K562 (cell line): ENCODE measurements around the gene MKNK1. TPM values are rescaled to one million over a fixed set of nuclear protein-coding genes. Genes with fewer than 3 reads are reported as not detected.

ENCODE experiments used
- ATAC-seq: fragments of 200-7000 bp; cut with Tn5 transposase; 3 replicates; pipeline ENCODE4 v1.9.1; 2020; ENCODE audit warnings: moderate library complexity
- BruUV-seq: library from RNA; stranded (reverse); fragments of 400-500 nt; replicated peaks from 2 replicates; lab custom pipeline; 2021; lab: Mats Ljungman, UMichigan
- CTCF ChIA-PET: fragments of 300-600 bp; formaldehyde crosslinking; extraction: SDS; loops from one replicate; lab custom pipeline; 2021; ENCODE audit warnings: low intra/inter-chr PET ratio; lab: Yijun Ruan, JAX
- POLR2A ChIA-PET: fragments of 300-600, 350-650 bp; sonication (Branson Sonifier 250); formaldehyde crosslinking; extraction: SDS; loops from one replicate; lab custom pipeline; 2021; ENCODE audit warnings: antibody characterized with exemption, inconsistent platforms; lab: Yijun Ruan, JAX
- DNase-seq, 4 experiments: peaks; one replicate each; pipeline versions ENCODE4 v3.0.0 to v3.0.0-alpha.2; 2011 to 2018; ENCODE audit warnings: low spot score in 3 of 4, mixed read lengths in 3 of 4; ENCODE audit errors: extremely low read depth in 1 of 4
- FAIRE-seq: peaks from 2 replicates; lab custom pipeline; 2011; peaks lifted over from hg19 to GRCh38; lab: Jason Lieb, UNC
- H2AFZ ChIP-seq: 2 replicates; pipeline ENCODE4 v1.6.0; 2011; ENCODE audit warnings: low read depth, low read length, control low read depth, inconsistent platforms
- H3K27ac ChIP-seq: fragments of 200-600 bp; 3 replicates; pipeline ENCODE4 v1.8.0; 2011; ENCODE audit warnings: low read depth, mild to moderate bottlenecking, control low read depth, inconsistent platforms, low read length, moderate library complexity, mixed read lengths; ENCODE audit errors: extremely low read depth
- H3K27me3 ChIP-seq, 2 experiments: fragments of 300-600 bp in 1 of 2; 2 replicates in 1 of 2; 3 replicates in 1 of 2; pipeline versions ENCODE4 v1.6.0 to v1.8.0; 2011; ENCODE audit warnings: inconsistent platforms in 2 of 2, low read length in 2 of 2, mild to moderate bottlenecking in 1 of 2, mixed read lengths in 1 of 2, moderate library complexity in 1 of 2; ENCODE audit not compliant: control insufficient read depth in 2 of 2, insufficient read depth in 2 of 2
- H3K36me3 ChIP-seq: fragments of 300-600 bp; 3 replicates; pipeline ENCODE4 v1.8.0; 2011; ENCODE audit warnings: mild to moderate bottlenecking, low read length, inconsistent platforms; ENCODE audit not compliant: control insufficient read depth, insufficient read depth
- H3K4me1 ChIP-seq, 2 experiments: fragments of 200-600 bp in 1 of 2; replicated peaks in 1 of 2; 2 replicates in 1 of 2; 3 replicates in 1 of 2; pipeline versions ENCODE4 v1.5.1 to v1.8.0; 2011; ENCODE audit warnings: inconsistent platforms in 2 of 2, low read length in 2 of 2, mild to moderate bottlenecking in 1 of 2, mixed read lengths in 1 of 2, moderate library complexity in 1 of 2; ENCODE audit not compliant: control insufficient read depth in 2 of 2, insufficient read depth in 2 of 2
- H3K4me2 ChIP-seq: 2 replicates; pipeline ENCODE4 v1.6.1; 2011; ENCODE audit warnings: low read length, control low read depth, inconsistent platforms, mixed read lengths; ENCODE audit not compliant: insufficient read depth
- H3K4me3 ChIP-seq: fragments of 200-600 bp; sonication (generic), shearing (Covaris generic); 2 replicates; pipeline ENCODE4 v1.5.1; 2016; ENCODE audit warnings: control low read depth, inconsistent platforms
- H3K79me2 ChIP-seq: fragments of 200-600 bp; 3 replicates; pipeline ENCODE4 v1.8.0; 2011; ENCODE audit warnings: low read length, inconsistent platforms; ENCODE audit not compliant: control insufficient read depth, insufficient read depth
- H3K9ac ChIP-seq, 2 experiments: 2 replicates each; pipeline versions ENCODE4 v1.6.0 to v1.6.1; 2011; ENCODE audit warnings: low read depth in 2 of 2, low read length in 2 of 2, control low read depth in 1 of 2, inconsistent platforms in 1 of 2, mild to moderate bottlenecking in 1 of 2, mixed read lengths in 1 of 2; ENCODE audit not compliant: insufficient read depth in 1 of 2
- H3K9me1 ChIP-seq: one replicate; pipeline ENCODE4 v1.6.0; 2011; ENCODE audit warnings: inconsistent platforms, mild to moderate bottlenecking, low read length, moderate library complexity; ENCODE audit not compliant: control insufficient read depth, insufficient read depth
- H3K9me3 ChIP-seq: replicated peaks from 2 replicates; pipeline ENCODE4 v1.5.1; 2011; ENCODE audit warnings: low read depth, low read length, inconsistent platforms; ENCODE audit not compliant: control insufficient read depth, insufficient read depth
- H4K20me1 ChIP-seq: replicated peaks from 2 replicates; pipeline ENCODE4 v1.6.1; 2011; ENCODE audit warnings: low read length, inconsistent platforms, mixed read lengths; ENCODE audit not compliant: control insufficient read depth, insufficient read depth
- CLOCK ChIP-seq: fragments of 250-450 bp; sonication (Bioruptor Pico); IDR thresholded peaks from 2 replicates; pipeline ENCODE4 v1.4.0; 2020; ENCODE audit warnings: mild to moderate bottlenecking, moderate library complexity, borderline replicate concordance
- CREBBP ChIP-seq: IDR thresholded peaks from one replicate; pipeline ENCODE4 v1.6.1; 2012; ENCODE audit warnings: low read depth, mild to moderate bottlenecking, control low read depth, inconsistent platforms, low read length
- FOXA3 ChIP-seq, 2 experiments: fragments of 450-650 bp in 1 of 2; sonication (generic) in 1 of 2; formaldehyde crosslinking; IDR thresholded peaks in 1 of 2; conservative IDR thresholded peaks in 1 of 2; 2 replicates each; pipeline versions ENCODE4 v1.4.0 to v1.8.0; 2020 to 2022; ENCODE audit warnings: mild to moderate bottlenecking in 2 of 2, missing genetic modification reagents in 1 of 2
- HSF4 ChIP-seq: fragments of 250-450 bp; sonication (Bioruptor Pico); IDR thresholded peaks from 2 replicates; pipeline ENCODE4 v2.1.2; 2022; ENCODE audit warnings: mild to moderate bottlenecking, moderate library complexity, borderline replicate concordance
- IFI16 ChIP-seq: fragments of 250-450 bp; sonication (Bioruptor Pico); IDR thresholded peaks from 2 replicates; pipeline ENCODE4 v2.1.2; 2022; ENCODE audit warnings: mild to moderate bottlenecking, inconsistent platforms
- MEIS2 ChIP-seq: fragments of 450-650 bp; IDR thresholded peaks from 2 replicates; pipeline ENCODE4 v1.6.1; 2014; ENCODE audit warnings: mild to moderate bottlenecking; ENCODE audit not compliant: partially characterized antibody
- NFE2L1 ChIP-seq: fragments of 450-650 bp; IDR thresholded peaks from 2 replicates; pipeline ENCODE4 v1.6.1; 2016; ENCODE audit warnings: missing genetic modification characterization, low read depth, mild to moderate bottlenecking, missing compliant biosample characterization, moderate library complexity, borderline replicate concordance
- NFIC ChIP-seq: fragments of 450-650 bp; IDR thresholded peaks from 2 replicates; pipeline ENCODE4 v1.6.1; 2017; ENCODE audit warnings: mild to moderate bottlenecking, inconsistent platforms
- POU5F1 ChIP-seq: fragments of 150-350 bp; IDR thresholded peaks from 2 replicates; pipeline ENCODE4 v1.6.1; 2014; ENCODE audit warnings: borderline replicate concordance, low read length, low read depth, mild to moderate bottlenecking; ENCODE audit not compliant: partially characterized antibody
- SREBF1 ChIP-seq: fragments of 150-350 bp; IDR thresholded peaks from 2 replicates; pipeline ENCODE4 v1.6.1; 2014; ENCODE audit warnings: antibody characterized with exemption, low read depth, low read length, borderline replicate concordance
- ZKSCAN3 ChIP-seq: fragments of 250-450 bp; sonication (Bioruptor Pico); IDR thresholded peaks from 2 replicates; pipeline ENCODE4 v1.4.0; 2020
- ZNF121 ChIP-seq: sonication (generic); formaldehyde crosslinking; conservative IDR thresholded peaks from 2 replicates; pipeline ENCODE4 v1.8.0; 2022; ENCODE audit warnings: missing genetic modification reagents
- WGBS: fragments of 100-300 bp; shearing (Covaris generic); methylation state at CpG from one replicate; pipeline ENCODE4 v1.1.6; 2016; ENCODE audit warnings: low coverage, mixed read lengths; ENCODE audit not compliant: insufficient coverage; ENCODE audit errors: missing lambda C conversion rate; 5-methylcytosine and 5-hydroxymethylcytosine counted together
- in situ Hi-C: fragments of 300-500 bp; cut with MboI; formaldehyde crosslinking; loops from 4 replicates; pipeline ENCODE4 v1.15.0; 2018; ENCODE audit warnings: inconsistent platforms, mixed read lengths
- intact Hi-C: fragments of 100-400 bp; cut with micrococcal nuclease; formaldehyde crosslinking; loops from 2 replicates; pipeline ENCODE4 v1.14.2; 2022
- polyA plus RNA-seq, 8 experiments: library from polyadenylated mRNA; depleted of rRNA in 4 of 8; stranded (reverse) in 5 of 8; unstranded in 3 of 8; fragments of >200 nt; fragmentation: Nextera tagmentation in 2 of 8; fragmentation: Illumina TruSeq in 1 of 8; extraction: Ambion mirVana in 2 of 8; extraction: Trizol in 1 of 8; gene quantifications; 2 replicates each; pipeline versions ENCODE4 v1.2.1 to v1.2.3, GENCODE V29; 2011 to 2014; ENCODE audit warnings: inconsistent platforms in 1 of 8, missing spikeins in 1 of 8
- total RNA-seq, 7 experiments: library from RNA; depleted of rRNA in 6 of 7; stranded (reverse); fragments of >200 nt in 6 of 7; fragmentation: Illumina TruSeq in 2 of 7; extraction: Trizol in 2 of 7; gene quantifications; 2 replicates each; pipeline versions ENCODE4 v1.2.1 to v1.2.3, GENCODE V29; 2011 to 2021; ENCODE audit warnings: low replicate concordance in 1 of 7
- TF ChIP-seq, protein P1 (sequence below): fragments of 450-650 bp; IDR thresholded peaks from 2 replicates; pipeline ENCODE4 v1.6.1; 2016

The MKNK1 gene
- total and polyA plus RNA-seq, 9 of the 15 experiments (the other 6 are each of a cell fraction or from before 2014, with no cell fraction given): 27.7 to 51.3 (median 43.7) TPM

DNA sequence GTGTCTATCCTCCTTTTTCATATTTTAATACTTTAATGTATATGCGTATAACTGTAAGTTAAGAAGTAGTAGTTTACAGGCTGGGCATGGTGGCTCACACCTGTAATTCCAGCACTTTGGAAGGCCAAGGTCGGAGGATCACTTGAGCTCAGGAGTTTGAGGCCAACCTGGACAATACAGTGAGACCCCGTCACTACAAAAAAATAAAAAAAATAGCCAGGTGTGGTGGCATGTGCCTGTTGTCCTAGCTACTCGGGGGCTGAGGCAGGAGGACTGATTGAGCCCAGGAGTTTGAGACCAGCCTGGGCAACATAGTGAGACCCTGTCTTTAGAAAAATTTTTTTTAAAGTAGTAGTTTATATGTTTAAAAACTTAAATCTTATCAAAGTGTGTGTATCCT lies 41.7 kb upstream of the MKNK1 start:
- BruUV-seq: no TSS peak
- H3K36me3 ChIP-seq: peaks cover 5% of the 10 kb centered on the region
- H3K9me1 ChIP-seq: no peaks in the 10 kb centered on the region
- H3K4me1 ChIP-seq: peaks cover 0 to 10% of the 10 kb centered on the region in 2 experiments; a peak in 3 of 5 replicates
- DNase-seq: no peak
- no peak overlapping the region for H3K4me3 ChIP-seq
- ChIA-PET POLR2A (interaction anchor here (1.0 to 1.4 kb wide), 2 partner anchors 11 to 22 kb away, joined by 3 read pairs; no protein-coding TSS in a partner anchor), CTCF (no interaction called here)
- H2AFZ ChIP-seq: no peak overlapping the region
- WGBS: 67% methylated on average over 4 of the region's 4 CpGs
- H3K27ac ChIP-seq: no peak overlapping the region
- H3K4me2 ChIP-seq: no peak overlapping the region
- H3K9ac ChIP-seq: no peak overlapping the region
- H4K20me1 ChIP-seq: no peaks in the 10 kb centered on the region
- in situ Hi-C loops: no loop called here
- no peaks in the 10 kb centered on the region for H3K27me3 ChIP-seq
- no peak for FAIRE-seq
- TF ChIP-seq ZNF121 (peak; percentile 71), POU5F1 (no peak)
- intact Hi-C loops: no loop called here
- no peaks in the 10 kb centered on the region for H3K9me3 ChIP-seq
- ATAC-seq: no peak
- H3K79me2 ChIP-seq: no peaks in the 10 kb centered on the region

GRCh38 chr1:46643368-46643775 lies 39.3 kb upstream of the MKNK1 start:
- CTCF ChIA-PET: no interaction called here
- Histone ChIP-seq H2AFZ (no peak overlapping the region), H3K36me3 (no peaks in the 10 kb centered on the region; the same call in 1 of the 3 replicates), H3K9ac (no peak overlapping the region), H3K9me1 (no peaks in the 10 kb centered on the region), H3K9me3 (no peaks in the 10 kb centered on the region), H3K4me1 (peaks cover 0 to 10% of the 10 kb centered on the region in 2 experiments; a peak in 3 of 5 replicates), H4K20me1 (no peaks in the 10 kb centered on the region), H3K27ac (no peak overlapping the region), H3K79me2 (no peaks in the 10 kb centered on the region), H3K4me3 (no peak overlapping the region), H3K27me3 (no peaks in the 10 kb centered on the region), H3K4me2 (no peak overlapping the region)
- in situ Hi-C loops (no loop called here), intact Hi-C loops (no loop called here)
- BruUV-seq: no TSS peak
- FAIRE-seq (peak; percentile 11), ATAC-seq (peak; percentile 51), DNase-seq (no peak)
- POLR2A ChIA-PET: interaction anchor here (0.9 to 2.8 kb wide), 7 partner anchors 9 to 26 kb away, joined by 3 to 23 read pairs (median 3); no protein-coding TSS in a partner anchor
- TF ChIP-seq SREBF1: no peak
- peak in 1 of 2 experiments; percentile 29; a peak in 1 of 4 replicates for TF ChIP-seq FOXA3 (CRISPR knock-in tag; conservative IDR thresholded peaks at IDR 0.05 in 1 of 2, IDR thresholded peaks at IDR 0.05 in 1 of 2)
- no peak for TF ChIP-seq NFE2L1 (tag)
- TF ChIP-seq ZKSCAN3 (CRISPR knock-in tag): no peak
- TF ChIP-seq CLOCK (CRISPR knock-in tag): no peak
- TF ChIP-seq, protein P1, sequence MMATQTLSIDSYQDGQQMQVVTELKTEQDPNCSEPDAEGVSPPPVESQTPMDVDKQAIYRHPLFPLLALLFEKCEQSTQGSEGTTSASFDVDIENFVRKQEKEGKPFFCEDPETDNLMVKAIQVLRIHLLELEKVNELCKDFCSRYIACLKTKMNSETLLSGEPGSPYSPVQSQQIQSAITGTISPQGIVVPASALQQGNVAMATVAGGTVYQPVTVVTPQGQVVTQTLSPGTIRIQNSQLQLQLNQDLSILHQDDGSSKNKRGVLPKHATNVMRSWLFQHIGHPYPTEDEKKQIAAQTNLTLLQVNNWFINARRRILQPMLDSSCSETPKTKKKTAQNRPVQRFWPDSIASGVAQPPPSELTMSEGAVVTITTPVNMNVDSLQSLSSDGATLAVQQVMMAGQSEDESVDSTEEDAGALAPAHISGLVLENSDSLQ: peak; percentile 42; the same call in 1 of the 2 replicates
- no peak for TF ChIP-seq IFI16
- TF ChIP-seq MEIS2: peak; percentile 85
- TF ChIP-seq CREBBP: no peak
- TF ChIP-seq NFIC: peak; percentile 30; the same call in 1 of the 2 replicates
- TF ChIP-seq HSF4 (CRISPR knock-in tag): no peak
